ENCODE results near the gene ANKRD34A. TPM values are rescaled to one million over a fixed set of nuclear protein-coding genes. Genes with fewer than 3 reads are reported as not detected.
A peak's percentile ranks its signal among the peaks of the same experiment; 100 is the strongest.

ANKRD34A gene
- total and polyA plus RNA-seq, 2 donors from 2014 or later: 0.37 to 0.76 TPM

DNA sequence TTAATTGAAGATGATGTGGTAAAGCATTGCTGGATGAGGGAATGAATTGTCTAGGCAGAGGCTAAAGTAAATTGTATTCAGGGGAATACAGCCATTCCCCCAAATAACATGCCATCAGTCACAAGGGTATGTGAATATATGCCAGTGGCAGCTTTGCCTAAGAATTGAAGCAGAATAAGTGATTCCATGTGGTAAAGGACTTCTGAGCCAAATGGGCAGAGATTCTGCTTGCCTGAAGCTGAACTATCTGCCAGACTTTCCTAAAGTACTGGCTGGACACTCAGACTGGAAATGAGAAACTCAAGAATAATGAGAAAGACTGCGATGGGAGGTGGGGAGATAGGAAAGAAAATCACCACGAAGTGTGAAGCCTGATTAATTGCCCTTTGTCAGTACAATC, 8.9 kb downstream of the ANKRD34A start:
- Histone ChIP-seq H3K27ac (ENCODE audit: low read depth in 2 of 2, low read length in 2 of 2) (no peak overlapping the region), H3K9me3 (ENCODE audit: control insufficient read depth in 2 of 3, insufficient read depth in 1 of 3, low read length in 3 of 3) (no peaks in the 10 kb centered on the region), H3K4me3 (ENCODE audit: low read length in 3 of 3) (peak overlapping the region in 1 of 3 donors; percentile 76), H3K4me1 (ENCODE audit: control insufficient read depth in 2 of 3, insufficient read depth in 2 of 3, low read depth in 1 of 3, low read length in 3 of 3) (peaks cover 3 to 10% (median 8%) of the 10 kb centered on the region in 3 donors), H3K9ac (ENCODE audit: low read length in 3 of 3) (no peak overlapping the region), H3K36me3 (ENCODE audit: control insufficient read depth in 2 of 3, insufficient read depth in 3 of 3, low read length in 3 of 3) (no peaks in the 10 kb centered on the region), H3K27me3 (ENCODE audit: control insufficient read depth, insufficient read depth, low read length) (no peaks in the 10 kb centered on the region)
- FAIRE-seq: no peak
- intact Hi-C loops (cut with DNase I): no loop called here
- TF ChIP-seq, protein P1, sequence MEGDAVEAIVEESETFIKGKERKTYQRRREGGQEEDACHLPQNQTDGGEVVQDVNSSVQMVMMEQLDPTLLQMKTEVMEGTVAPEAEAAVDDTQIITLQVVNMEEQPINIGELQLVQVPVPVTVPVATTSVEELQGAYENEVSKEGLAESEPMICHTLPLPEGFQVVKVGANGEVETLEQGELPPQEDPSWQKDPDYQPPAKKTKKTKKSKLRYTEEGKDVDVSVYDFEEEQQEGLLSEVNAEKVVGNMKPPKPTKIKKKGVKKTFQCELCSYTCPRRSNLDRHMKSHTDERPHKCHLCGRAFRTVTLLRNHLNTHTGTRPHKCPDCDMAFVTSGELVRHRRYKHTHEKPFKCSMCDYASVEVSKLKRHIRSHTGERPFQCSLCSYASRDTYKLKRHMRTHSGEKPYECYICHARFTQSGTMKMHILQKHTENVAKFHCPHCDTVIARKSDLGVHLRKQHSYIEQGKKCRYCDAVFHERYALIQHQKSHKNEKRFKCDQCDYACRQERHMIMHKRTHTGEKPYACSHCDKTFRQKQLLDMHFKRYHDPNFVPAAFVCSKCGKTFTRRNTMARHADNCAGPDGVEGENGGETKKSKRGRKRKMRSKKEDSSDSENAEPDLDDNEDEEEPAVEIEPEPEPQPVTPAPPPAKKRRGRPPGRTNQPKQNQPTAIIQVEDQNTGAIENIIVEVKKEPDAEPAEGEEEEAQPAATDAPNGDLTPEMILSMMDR (IDR thresholded peaks at IDR 0.05; ENCODE audit: borderline replicate concordance, extremely low read depth, insufficient read depth): no peak
- DNase-seq: peak in 2 of 5 donors; percentile 12

DNA sequence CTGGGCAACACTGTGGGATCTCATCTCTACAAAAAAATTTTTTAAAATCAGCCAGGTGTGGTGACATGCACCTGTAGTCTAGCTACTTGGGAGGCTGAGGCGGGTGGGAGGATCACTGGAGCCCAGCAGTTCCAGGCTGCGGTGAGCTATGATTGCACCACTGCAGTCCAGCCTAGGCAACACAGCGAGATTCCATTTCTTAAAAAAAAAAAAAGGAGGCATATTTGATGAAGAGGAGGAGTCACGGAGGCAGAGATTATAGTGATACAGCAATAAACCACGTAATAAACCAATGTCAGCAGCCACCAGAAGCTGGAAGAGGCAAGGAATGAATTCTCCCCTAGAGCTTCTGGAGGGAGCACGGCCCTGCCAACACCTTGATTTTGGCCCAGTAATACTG, 10.5 kb downstream of the ANKRD34A start:
- Histone ChIP-seq H3K9me3 (ENCODE audit: control insufficient read depth in 2 of 3, insufficient read depth in 1 of 3, low read length in 3 of 3) (no peaks in the 10 kb centered on the region), H3K27me3 (ENCODE audit: control insufficient read depth, insufficient read depth, low read length) (no peaks in the 10 kb centered on the region), H3K9ac (ENCODE audit: low read length in 3 of 3) (no peak overlapping the region), H3K4me1 (ENCODE audit: control insufficient read depth in 2 of 3, insufficient read depth in 2 of 3, low read depth in 1 of 3, low read length in 3 of 3) (peaks cover 3 to 8% (median 7%) of the 10 kb centered on the region in 3 donors), H3K4me3 (ENCODE audit: low read length in 3 of 3) (no peak overlapping the region), H3K27ac (ENCODE audit: low read depth in 2 of 2, low read length in 2 of 2) (no peak overlapping the region), H3K36me3 (ENCODE audit: control insufficient read depth in 2 of 3, insufficient read depth in 3 of 3, low read length in 3 of 3) (no peaks in the 10 kb centered on the region)
- intact Hi-C loops (cut with DNase I): no loop called here
- TF ChIP-seq, protein P1 (IDR thresholded peaks at IDR 0.05; ENCODE audit: borderline replicate concordance, extremely low read depth, insufficient read depth): no peak
- FAIRE-seq (no peak), DNase-seq (no peak)

DNA sequence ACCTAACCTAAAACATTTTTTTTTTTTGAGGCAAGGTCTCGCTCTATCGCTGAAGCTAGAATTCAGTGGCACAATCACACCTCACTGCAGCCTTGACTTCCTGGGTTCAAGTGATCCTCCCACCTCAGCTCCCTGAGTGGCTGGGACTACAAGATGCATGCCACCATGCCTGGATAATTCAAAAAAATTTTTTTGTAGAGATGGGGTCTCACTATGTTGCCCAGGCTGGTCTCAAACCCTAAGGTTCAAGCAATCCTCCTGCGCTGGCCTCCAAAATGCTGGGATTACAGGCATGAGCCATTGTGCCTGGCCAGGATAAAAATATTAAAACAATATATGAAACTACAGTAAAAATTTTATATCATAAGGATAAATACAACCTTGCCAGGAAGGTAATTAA, 11.5 kb downstream of the ANKRD34A start:
- Histone ChIP-seq H3K9me3 (ENCODE audit: control insufficient read depth in 2 of 3, insufficient read depth in 1 of 3, low read length in 3 of 3) (no peaks in the 10 kb centered on the region), H3K36me3 (ENCODE audit: control insufficient read depth in 2 of 3, insufficient read depth in 3 of 3, low read length in 3 of 3) (no peaks in the 10 kb centered on the region), H3K4me3 (ENCODE audit: low read length in 3 of 3) (no peak overlapping the region), H3K27me3 (ENCODE audit: control insufficient read depth, insufficient read depth, low read length) (no peaks in the 10 kb centered on the region), H3K4me1 (ENCODE audit: control insufficient read depth in 2 of 3, insufficient read depth in 2 of 3, low read depth in 1 of 3, low read length in 3 of 3) (peaks cover 0 to 7% (median 5%) of the 10 kb centered on the region in 3 donors), H3K27ac (ENCODE audit: low read depth in 2 of 2, low read length in 2 of 2) (no peak overlapping the region), H3K9ac (ENCODE audit: low read length in 3 of 3) (no peak overlapping the region)
- no peak for DNase-seq
- TF ChIP-seq, protein P1 (IDR thresholded peaks at IDR 0.05; ENCODE audit: borderline replicate concordance, extremely low read depth, insufficient read depth): no peak
- intact Hi-C loops (cut with DNase I): no loop called here
- FAIRE-seq: no peak

DNA sequence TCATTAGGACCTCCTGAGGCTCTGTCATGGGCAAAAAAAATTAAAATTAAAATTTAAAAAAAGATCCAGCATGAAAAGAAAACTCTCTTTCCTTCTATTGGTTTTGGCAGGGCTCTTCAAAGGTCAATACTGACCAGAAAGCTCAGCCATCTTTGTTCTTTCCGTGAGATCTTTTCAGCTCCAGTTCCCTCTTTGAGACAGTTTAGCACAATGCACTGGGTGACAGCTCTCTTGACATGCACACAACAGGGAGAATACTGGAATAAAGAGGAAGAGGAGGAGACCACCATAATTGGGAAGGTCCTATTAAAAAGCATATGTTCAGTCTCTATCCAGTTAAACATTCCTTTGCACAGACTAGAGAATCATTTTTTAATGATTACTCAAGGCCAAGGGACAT, 12.8 kb downstream of the ANKRD34A start:
- Histone ChIP-seq H3K36me3 (ENCODE audit: control insufficient read depth in 2 of 3, insufficient read depth in 3 of 3, low read length in 3 of 3) (no peaks in the 10 kb centered on the region), H3K4me3 (ENCODE audit: low read length in 3 of 3) (no peak overlapping the region), H3K27me3 (ENCODE audit: control insufficient read depth, insufficient read depth, low read length) (no peaks in the 10 kb centered on the region), H3K9me3 (ENCODE audit: control insufficient read depth in 2 of 3, insufficient read depth in 1 of 3, low read length in 3 of 3) (no peaks in the 10 kb centered on the region), H3K9ac (ENCODE audit: low read length in 3 of 3) (no peak overlapping the region), H3K27ac (ENCODE audit: low read depth in 2 of 2, low read length in 2 of 2) (no peak overlapping the region), H3K4me1 (ENCODE audit: control insufficient read depth in 2 of 3, insufficient read depth in 2 of 3, low read depth in 1 of 3, low read length in 3 of 3) (peaks cover 0 to 5% (median 0%) of the 10 kb centered on the region in 3 donors)
- TF ChIP-seq, protein P1 (IDR thresholded peaks at IDR 0.05; ENCODE audit: borderline replicate concordance, extremely low read depth, insufficient read depth): no peak
- DNase-seq: no peak
- intact Hi-C loops (cut with DNase I): no loop called here
- FAIRE-seq: no peak
